Spleen (tissue), 11 donors: ENCODE data around the gene SLC8B1. TPM values are rescaled to one million over a fixed set of nuclear protein-coding genes. Genes with fewer than 3 reads are reported as not detected.

Experiments used
- DNase-seq: peaks from one replicate; pipeline ENCODE4 v3.0.0-alpha.2; 2020
- H3K27ac ChIP-seq, 8 donors: fragments of 200-600 bp; sonication (generic) in 7 of 8; 1 replicate in 4 of 8; 2 replicates in 4 of 8; pipeline versions ENCODE4 v1.5.0 to v1.8.0; 2016 to 2021; ENCODE audit warnings: inconsistent platforms in 4 of 8, mild to moderate bottlenecking in 4 of 8, moderate library complexity in 1 of 8
- H3K27me3 ChIP-seq, 7 donors: fragments of 200-600 bp; sonication (generic) in 6 of 7; replicated peaks in 1 of 7; 1 replicate in 4 of 7; 2 replicates in 3 of 7; pipeline versions ENCODE4 v1.5.0 to v1.8.0; 2016 to 2021; ENCODE audit warnings: inconsistent platforms in 3 of 7, mild to moderate bottlenecking in 1 of 7
- H3K36me3 ChIP-seq, 6 donors: fragments of 200-600 bp; sonication (generic) in 5 of 6; 1 replicate in 4 of 6; 2 replicates in 2 of 6; pipeline versions ENCODE4 v1.5.0 to v1.8.0; 2016 to 2021; ENCODE audit warnings: inconsistent platforms in 2 of 6
- H3K4me1 ChIP-seq, 6 donors: fragments of 200-600 bp; sonication (generic) in 5 of 6; 1 replicate in 3 of 6; 2 replicates in 3 of 6; pipeline versions ENCODE4 v1.5.0 to v1.8.0; 2016 to 2021; ENCODE audit warnings: inconsistent platforms in 3 of 6
- H3K4me3 ChIP-seq, 8 donors: fragments of 200-600 bp; sonication (generic) in 7 of 8; 1 replicate in 4 of 8; 2 replicates in 4 of 8; pipeline versions ENCODE4 v1.5.0 to v1.8.0; 2016 to 2021; ENCODE audit warnings: inconsistent platforms in 4 of 8, mild to moderate bottlenecking in 4 of 8, moderate library complexity in 2 of 8
- H3K9me3 ChIP-seq, 8 donors: fragments of 200-600 bp; sonication (generic) in 7 of 8; 1 replicate in 4 of 8; 2 replicates in 4 of 8; pipeline versions ENCODE4 v1.5.0 to v1.8.0; 2016 to 2021; ENCODE audit warnings: inconsistent platforms in 4 of 8
- CTCF ChIP-seq, 11 experiments: fragments of 200-600 bp in 7 of 11; fragments of 450-650 bp in 4 of 11; sonication (generic) in 4 of 11; IDR thresholded peaks in 8 of 11; conservative IDR thresholded peaks in 3 of 11; 1 replicate in 7 of 11; 2 replicates in 4 of 11; pipeline versions ENCODE4 v1.4.0 to v1.8.0; 2016 to 2021; ENCODE audit warnings: antibody characterized with exemption in 11 of 11, inconsistent platforms in 4 of 11, mild to moderate bottlenecking in 1 of 11
- POLR2A ChIP-seq, 3 donors: fragments of 450-650 bp; IDR thresholded peaks; one replicate each; pipeline ENCODE4 v1.5.1; 2017; ENCODE audit warnings: antibody characterized with exemption in 3 of 3, mild to moderate bottlenecking in 1 of 3
- POLR2AphosphoS5 ChIP-seq, 3 donors: sonication (generic); formaldehyde crosslinking; IDR thresholded peaks; one replicate each; pipeline ENCODE4 v1.5.1; 2017; ENCODE audit warnings: antibody characterized with exemption in 3 of 3
- WGBS, 5 donors: extraction: QIAGEN DNeasy Blood & Tissue Kit in 3 of 5; methylation state at CpG; one replicate each; pipeline versions ENCODE4 v1.1.5 to v1.1.7; 2013 to 2018; 5-methylcytosine and 5-hydroxymethylcytosine counted together
- intact Hi-C: fragments of 100-400 bp; cut with DNase I; formaldehyde crosslinking; loops from one replicate; pipeline ENCODE4 v1.15.0; 2023; ENCODE audit warnings: low total_unique reads
- polyA plus RNA-seq, 3 donors: library from polyadenylated mRNA; stranded (reverse); fragments of 200-250 nt; gene quantifications; one replicate each; pipeline ENCODE4 v1.2.1, GENCODE V29; 2013
- total RNA-seq, 7 donors: library from RNA; depleted of rRNA in 3 of 7; stranded (reverse); fragments of >200 nt in 3 of 7; fragmentation: NEBNext Ultra II Directional in 4 of 7; extraction: Animal tissue kit (Norgen Biotek cat#: 25700) in 4 of 7; gene quantifications; one replicate each; pipeline versions ENCODE4 v1.1.0 to v1.2.1, GENCODE V29; 2016 to 2021
- donor health status: healthy with polysubstance abuse.
- donor health status: DM: no; HTN: no; CAD: no; lungs with moderate emphysema.
- donor health status: DM: no; HTN: no; CAD: no.
- donor health status: Bipolar disorder and iron deficiency.
- donor health status: healthy.
- donor health status: DM: no; HTN: no; CAD: no.
- donor health status: DM: yes; HTN: yes; CAD: no.

SLC8B1 gene
- total and polyA plus RNA-seq, 10 donors: 15.0 to 126 (median 71.1) TPM

DNA sequence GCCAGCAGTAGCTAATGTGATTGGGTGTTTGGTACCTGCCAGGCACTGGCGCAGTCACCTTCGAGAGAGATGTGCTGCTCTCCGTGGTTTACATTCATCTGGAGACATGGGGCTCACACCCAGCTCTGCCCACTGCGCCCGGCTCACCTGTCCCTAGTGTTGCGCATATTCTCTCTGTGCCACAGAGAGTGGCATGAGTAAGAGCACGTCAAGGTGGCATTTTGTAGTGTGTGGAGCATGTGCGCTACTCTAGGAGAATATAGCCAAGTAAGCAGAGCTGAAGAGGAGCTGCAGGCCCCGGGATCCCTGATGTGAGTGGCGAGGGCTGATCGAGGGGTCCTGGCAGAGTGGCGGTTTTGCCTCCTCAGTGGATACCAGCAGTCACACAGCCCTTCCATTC is 66.8 kb downstream of the SLC8B1 start:
- Histone ChIP-seq H3K9me3 (no peaks in the 10 kb centered on the region), H3K36me3 (peaks cover 3 to 100% (median 55%) of the 10 kb centered on the region in 6 donors), H3K4me1 (peaks cover 0 to 42% (median 8%) of the 10 kb centered on the region in 6 donors), H3K27me3 (no peaks in the 10 kb centered on the region), H3K27ac (no peak overlapping the region), H3K4me3 (no peak overlapping the region)
- 94 to 99% (median 95%) methylated on average over 12 of the region's 12 CpGs for WGBS, 5 donors
- DNase-seq: no peak
- TF ChIP-seq POLR2A (IDR thresholded peaks at IDR 0.05) (no peak), CTCF (IDR thresholded peaks at IDR 0.05 in 8 of 11, conservative IDR thresholded peaks at IDR 0.05 in 3 of 11) (no peak), POLR2AphosphoS5 (IDR thresholded peaks at IDR 0.05) (no peak)
- intact Hi-C loops: no loop called here

DNA sequence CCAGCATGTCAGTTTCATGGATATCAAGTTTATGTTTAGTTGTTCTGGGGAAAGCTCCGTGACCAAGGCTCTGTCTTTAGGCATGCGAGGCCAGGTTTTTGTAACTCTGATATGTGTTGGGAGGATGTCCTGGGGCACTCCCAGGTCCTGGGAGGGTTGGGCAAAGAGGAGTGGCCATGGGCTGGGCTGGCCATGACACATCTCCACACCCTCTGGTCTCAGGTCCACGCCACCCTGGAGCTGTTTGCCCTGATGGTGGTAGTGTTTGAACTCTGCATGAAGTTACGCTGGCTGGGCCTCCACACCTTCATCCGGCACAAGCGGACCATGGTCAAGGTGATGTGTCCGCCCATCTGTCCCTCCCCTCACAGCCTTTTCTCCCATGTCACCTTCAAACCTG is 67.3 kb downstream of the SLC8B1 start:
- TF ChIP-seq POLR2A (IDR thresholded peaks at IDR 0.05) (no peak), POLR2AphosphoS5 (IDR thresholded peaks at IDR 0.05) (no peak), CTCF (IDR thresholded peaks at IDR 0.05 in 8 of 11, conservative IDR thresholded peaks at IDR 0.05 in 3 of 11) (no peak)
- H3K27ac ChIP-seq: no peak overlapping the region
- 91 to 95% (median 95%) methylated on average over 7 of the region's 7 CpGs for whole genome bisulfite sequencing, 5 donors
- no peak overlapping the region for H3K4me3 ChIP-seq
- H3K9me3 ChIP-seq: no peaks in the 10 kb centered on the region
- H3K4me1 ChIP-seq: peaks cover 5 to 42% (median 11%) of the 10 kb centered on the region in 6 donors
- intact Hi-C loops: no loop called here
- no peaks in the 10 kb centered on the region for H3K27me3 ChIP-seq
- no peak for DNase-seq
- H3K36me3 ChIP-seq: peaks cover 0 to 96% (median 53%) of the 10 kb centered on the region in 6 donors

DNA sequence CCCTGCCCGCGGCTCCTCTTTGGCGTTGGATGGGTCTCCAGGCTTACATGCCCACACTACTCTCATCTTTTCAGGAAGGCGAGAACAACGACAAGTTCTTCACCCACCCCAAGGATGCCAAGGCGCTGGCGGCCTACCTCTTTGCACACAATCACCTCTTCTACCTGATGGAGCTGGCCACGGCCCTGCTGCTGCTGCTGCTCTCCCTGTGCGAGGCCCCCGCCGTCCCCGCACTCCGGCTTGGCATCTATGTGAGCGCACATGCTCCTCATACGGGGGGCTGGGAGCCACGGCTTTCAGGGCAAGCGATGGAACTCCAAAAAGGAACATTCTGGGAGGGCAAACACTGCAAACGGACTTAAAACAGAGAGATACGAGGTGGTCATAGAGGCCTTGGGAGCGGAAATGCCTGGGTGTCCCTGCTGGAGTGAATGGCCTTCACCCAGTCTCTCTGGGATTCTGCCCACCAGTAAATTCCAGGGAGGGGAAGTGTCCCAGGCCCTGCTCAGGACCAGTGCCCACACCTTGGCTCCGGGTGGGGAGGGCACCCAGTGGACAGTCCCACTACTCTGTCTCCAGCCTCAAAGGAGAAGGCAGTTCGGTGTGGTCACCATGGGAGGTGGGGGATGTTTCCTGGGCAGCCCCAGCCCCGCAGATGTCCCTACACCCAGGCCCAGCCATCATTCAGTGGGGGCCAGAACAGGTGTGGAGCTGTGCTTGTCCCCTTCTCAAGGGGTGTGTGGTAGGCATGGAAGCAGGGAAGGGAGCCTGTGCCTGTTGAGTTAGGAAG is 68.6 kb downstream of the SLC8B1 start:
- intact Hi-C loops: no loop called here
- TF ChIP-seq POLR2A (IDR thresholded peaks at IDR 0.05): no peak
- TF ChIP-seq CTCF (IDR thresholded peaks at IDR 0.05 in 8 of 11, conservative IDR thresholded peaks at IDR 0.05 in 3 of 11): no peak
- peak in 1 of 3 donors; percentile 14 for TF ChIP-seq POLR2AphosphoS5 (IDR thresholded peaks at IDR 0.05)
- Histone ChIP-seq H3K36me3 (peaks cover 0 to 88% (median 46%) of the 10 kb centered on the region in 6 donors), H3K27me3 (no peaks in the 10 kb centered on the region), H3K4me1 (peaks cover 18 to 42% (median 22%) of the 10 kb centered on the region in 6 donors), H3K27ac (no peak overlapping the region), H3K9me3 (no peaks in the 10 kb centered on the region), H3K4me3 (no peak overlapping the region)
- DNase-seq: no peak
- WGBS, 5 donors: 94 to 97% (median 95%) methylated on average over 23 of the region's 23 CpGs

- TF ChIP-seq POLR2A (IDR thresholded peaks at IDR 0.05) (no peak), POLR2AphosphoS5 (IDR thresholded peaks at IDR 0.05) (no peak), CTCF (IDR thresholded peaks at IDR 0.05 in 8 of 11, conservative IDR thresholded peaks at IDR 0.05 in 3 of 11) (no peak)
Measured at GRCh38 chr12:113263431-113263963, 71.4 kb downstream of the SLC8B1 start.

More at GRCh38 chr12:113263431-113263963, 71.4 kb downstream of the SLC8B1 start:
- H3K27me3 ChIP-seq: no peaks in the 10 kb centered on the region
- WGBS, 5 donors: 97 to 99% (median 97%) methylated on average over 8 to 9 of the region's 9 CpGs
- peaks cover 0 to 60% (median 31%) of the 10 kb centered on the region in 6 donors for H3K36me3 ChIP-seq
- H3K9me3 ChIP-seq: no peaks in the 10 kb centered on the region
- no peak overlapping the region for H3K4me3 ChIP-seq
- no peak for DNase-seq
- H3K4me1 ChIP-seq: peaks cover 37 to 55% (median 45%) of the 10 kb centered on the region in 6 donors
- intact Hi-C loops: no loop called here
- peak overlapping the region in 3 of 8 donors; percentile 12 to 71 (median 18) for H3K27ac ChIP-seq
